HG02870 (cell line): ENCODE measurements around the gene SNTB2.

ENCODE experiments used
- ATAC-seq: cut with Tn5 transposase; IDR thresholded peaks from one replicate; pipeline ENCODE4 v1.9.1; 2021; ENCODE audit warnings: mild to moderate bottlenecking, moderate library complexity; ENCODE audit not compliant: unreplicated experiment

SNTB2 gene

GRCh38 chr16:69338557-69339288, 151.8 kb downstream of the SNTB2 start:
- no peak for ATAC-seq

- peak; percentile 92 for ATAC-seq
Observed at GRCh38 chr16:69339289-69340094, 152.5 kb downstream of the SNTB2 start, which contains the start of the genes COG8 and NIP7. COG8 (minus strand) TSS chr16:69339564; CDS start chr16:69339552, 12 bp downstream. NIP7 (plus strand) TSS chr16:69339772; CDS start chr16:69339830, 58 bp downstream.

- ATAC-seq: no peak
Observed at GRCh38 chr16:69340095-69340644, 153.2 kb downstream of the SNTB2 start.

GRCh38 chr16:69344171-69344570, 157.2 kb downstream of the SNTB2 start:
- ATAC-seq: no peak

- ATAC-seq: no peak
Observed at GRCh38 chr16:69345923-69346322, 159.0 kb downstream of the SNTB2 start.

GRCh38 chr16:69346683-69347082, 159.7 kb downstream of the SNTB2 start:
- no peak for ATAC-seq

GRCh38 chr16:69348222-69348621, 161.3 kb downstream of the SNTB2 start:
- no peak for ATAC-seq

- no peak for ATAC-seq
Observed at GRCh38 chr16:69349536-69349935, 162.6 kb downstream of the SNTB2 start.

- ATAC-seq: no peak
Observed at GRCh38 chr16:69350536-69351133, 163.7 kb downstream of the SNTB2 start.

- ATAC-seq: no peak
Observed at GRCh38 chr16:69351309-69352027, 164.5 kb downstream of the SNTB2 start, which contains the start of gene TMED6. TMED6 (minus strand) TSS chr16:69351786; CDS start chr16:69351753, 33 bp downstream.
